ENCODE measurements around the gene KAZALD1.
A peak's percentile ranks its signal among the peaks of the same experiment; 100 is the strongest.

Gene KAZALD1, protein sequence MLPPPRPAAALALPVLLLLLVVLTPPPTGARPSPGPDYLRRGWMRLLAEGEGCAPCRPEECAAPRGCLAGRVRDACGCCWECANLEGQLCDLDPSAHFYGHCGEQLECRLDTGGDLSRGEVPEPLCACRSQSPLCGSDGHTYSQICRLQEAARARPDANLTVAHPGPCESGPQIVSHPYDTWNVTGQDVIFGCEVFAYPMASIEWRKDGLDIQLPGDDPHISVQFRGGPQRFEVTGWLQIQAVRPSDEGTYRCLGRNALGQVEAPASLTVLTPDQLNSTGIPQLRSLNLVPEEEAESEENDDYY

GRCh38 chr10:101061624-101062231 lies at the start of gene KAZALD1:
Gene KAZALD1 (plus strand): TSS chr10:101061989. CDS start chr10:101062593, 604 bp downstream.
- no peaks in the 10 kb centered on the region for H3K9me3 Mint-ChIP-seq
- peak within 1 kb of the TSS; percentile 98 for H3K27ac Mint-ChIP-seq
- H3K36me3 Mint-ChIP-seq (ENCODE audit: low read depth) = no peaks in the 10 kb centered on the region
- peaks cover 35% of the 10 kb centered on the region for H3K27me3 Mint-ChIP-seq
- H3K4me3 Mint-ChIP-seq = peak within 1 kb of the TSS; percentile 84
- ATAC-seq = no peak
- peaks cover 39% of the 10 kb centered on the region for H3K4me1 Mint-ChIP-seq
- no peak for DNase-seq

DNA sequence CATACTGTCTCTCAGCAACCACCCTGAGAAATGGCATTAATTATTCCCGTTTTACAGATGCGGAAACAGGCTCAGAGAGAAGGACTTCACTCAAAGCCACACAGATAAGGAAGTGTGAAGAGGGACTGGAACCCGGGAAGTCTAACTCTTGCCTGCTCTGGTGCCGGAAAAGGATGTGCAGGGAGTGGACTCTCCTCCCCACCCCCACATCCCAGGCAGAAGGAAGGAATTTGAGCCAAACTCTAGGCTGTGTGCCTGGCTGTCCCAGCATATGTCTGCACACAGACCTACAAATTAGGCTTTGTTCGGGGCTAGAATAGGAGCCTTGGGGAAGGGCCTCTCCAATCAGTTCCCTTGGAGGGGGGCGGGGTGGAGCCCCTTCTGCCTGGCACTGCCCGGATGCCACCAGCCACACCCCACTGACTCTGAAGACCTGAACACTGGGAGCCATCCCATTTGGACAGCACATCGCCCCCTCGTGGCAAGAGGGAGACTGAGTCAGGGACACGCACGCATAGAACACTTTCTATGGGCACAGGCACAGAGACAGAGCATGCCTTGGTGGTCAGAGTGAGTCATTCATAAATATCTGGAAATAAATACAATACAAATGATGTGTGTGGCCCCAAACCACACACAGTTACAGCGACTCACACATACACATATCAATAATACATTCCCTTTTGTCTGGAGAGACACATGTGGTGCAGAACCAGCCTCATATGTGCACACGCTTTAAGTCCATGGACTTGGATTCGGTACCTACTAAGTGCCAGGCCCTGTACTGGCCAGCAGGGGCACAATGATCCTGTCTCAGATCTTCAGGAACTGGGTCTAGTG lies 49.0 kb upstream of the KAZALD1 start:
- ATAC-seq = peak; percentile 84
- Mint-ChIP-seq H3K4me1 (peaks cover 28% of the 10 kb centered on the region), H3K36me3 (ENCODE audit: low read depth) (no peaks in the 10 kb centered on the region), H3K27me3 (peaks cover 27% of the 10 kb centered on the region), H3K27ac (peak overlapping the region; percentile 19), H3K9me3 (no peaks in the 10 kb centered on the region), H3K4me3 (no peak overlapping the region)
- DNase-seq = peak; percentile 86

GRCh38 chr10:101013365-101013825 lies 48.4 kb upstream of the KAZALD1 start:
- peak overlapping the region; percentile 19 for H3K27ac Mint-ChIP-seq

GRCh38 chr10:101014230-101014884 lies 47.4 kb upstream of the KAZALD1 start:
- ATAC-seq (peak; percentile 16), DNase-seq (peak; percentile 88)
- Mint-ChIP-seq H3K27me3 (peaks cover 36% of the 10 kb centered on the region), H3K36me3 (ENCODE audit: low read depth) (no peaks in the 10 kb centered on the region), H3K4me1 (peaks cover 32% of the 10 kb centered on the region), H3K4me3 (no peak overlapping the region), H3K9me3 (no peaks in the 10 kb centered on the region), H3K27ac (no peak overlapping the region)

More at GRCh38 chr10:101013365-101013825, 48.4 kb upstream of the KAZALD1 start:
- no peaks in the 10 kb centered on the region for H3K9me3 Mint-ChIP-seq
- H3K27me3 Mint-ChIP-seq = peaks cover 29% of the 10 kb centered on the region
- H3K4me3 Mint-ChIP-seq = no peak overlapping the region
- no peak for DNase-seq
- peaks cover 29% of the 10 kb centered on the region for H3K4me1 Mint-ChIP-seq
- no peak for ATAC-seq
- no peaks in the 10 kb centered on the region for H3K36me3 Mint-ChIP-seq (ENCODE audit: low read depth)

DNA sequence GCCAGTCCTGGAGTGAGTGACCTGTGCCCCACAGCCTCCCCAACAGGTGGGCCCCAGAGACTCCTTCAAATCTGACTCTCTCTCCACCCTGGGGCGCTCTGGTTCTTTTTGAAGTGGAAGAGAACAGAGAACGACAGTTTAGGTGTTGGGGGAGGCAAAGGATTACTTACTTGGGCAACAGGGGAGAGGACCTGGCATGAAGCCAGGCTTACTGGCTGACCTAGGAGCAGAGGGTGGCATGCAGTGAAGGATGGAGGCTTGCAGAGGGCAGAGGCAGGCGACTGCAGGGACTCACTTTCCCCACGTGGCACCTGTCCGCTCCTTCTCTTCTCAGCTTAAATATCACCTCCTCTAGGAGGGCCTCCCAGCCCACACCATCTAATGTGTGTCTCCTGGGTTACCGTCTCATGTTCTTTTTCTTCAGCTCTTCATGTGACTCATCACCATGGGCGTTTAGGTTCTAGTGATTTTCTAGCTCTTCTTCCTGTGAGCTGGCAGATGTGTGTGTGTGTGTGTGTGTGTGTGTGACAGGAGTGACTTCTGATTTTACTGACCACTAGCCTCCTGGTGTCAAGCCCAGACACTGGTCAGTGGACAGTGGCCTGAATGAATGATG lies 46.7 kb upstream of the KAZALD1 start:
- H3K36me3 Mint-ChIP-seq (ENCODE audit: low read depth) = no peaks in the 10 kb centered on the region
- no peak overlapping the region for H3K4me3 Mint-ChIP-seq
- H3K9me3 Mint-ChIP-seq = no peaks in the 10 kb centered on the region
- peak overlapping the region; percentile 27 for H3K27ac Mint-ChIP-seq
- peaks cover 34% of the 10 kb centered on the region for H3K4me1 Mint-ChIP-seq
- no peak for DNase-seq
- peaks cover 42% of the 10 kb centered on the region for H3K27me3 Mint-ChIP-seq
- ATAC-seq = peak; percentile 50

DNA sequence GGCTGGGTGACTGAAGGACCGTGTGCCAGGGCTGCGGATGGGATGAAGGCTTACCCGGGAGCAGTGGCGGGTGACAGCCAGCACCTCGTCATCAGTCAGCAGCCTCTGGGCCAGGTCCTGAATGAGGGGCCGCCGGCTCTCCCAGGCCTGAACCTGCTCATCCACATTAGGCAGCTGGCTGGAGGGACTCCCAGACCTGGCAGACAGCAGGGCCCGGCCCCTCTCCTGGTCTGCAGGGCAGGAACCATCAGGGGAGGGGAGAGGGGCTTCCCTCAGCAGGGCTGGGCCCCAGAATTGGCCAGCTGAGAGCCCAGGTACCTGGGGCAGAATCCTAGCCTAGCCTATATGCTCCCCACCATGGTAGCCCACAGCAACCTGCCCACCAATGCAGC lies 46.2 kb upstream of the KAZALD1 start:
- no peak for ATAC-seq
- Mint-ChIP-seq H3K4me1 (peaks cover 34% of the 10 kb centered on the region), H3K9me3 (no peaks in the 10 kb centered on the region), H3K27me3 (peaks cover 42% of the 10 kb centered on the region), H3K36me3 (ENCODE audit: low read depth) (no peaks in the 10 kb centered on the region), H3K27ac (peak overlapping the region; percentile 27), H3K4me3 (no peak overlapping the region)
- no peak for DNase-seq

- Mint-ChIP-seq H3K36me3 (ENCODE audit: low read depth) (no peaks in the 10 kb centered on the region), H3K27ac (no peak overlapping the region), H3K9me3 (no peaks in the 10 kb centered on the region), H3K4me1 (peaks cover 34% of the 10 kb centered on the region), H3K4me3 (no peak overlapping the region), H3K27me3 (peaks cover 48% of the 10 kb centered on the region)
- DNase-seq (no peak), ATAC-seq (no peak)
Observed at GRCh38 chr10:101016814-101017213, 45.0 kb upstream of the KAZALD1 start.

DNA sequence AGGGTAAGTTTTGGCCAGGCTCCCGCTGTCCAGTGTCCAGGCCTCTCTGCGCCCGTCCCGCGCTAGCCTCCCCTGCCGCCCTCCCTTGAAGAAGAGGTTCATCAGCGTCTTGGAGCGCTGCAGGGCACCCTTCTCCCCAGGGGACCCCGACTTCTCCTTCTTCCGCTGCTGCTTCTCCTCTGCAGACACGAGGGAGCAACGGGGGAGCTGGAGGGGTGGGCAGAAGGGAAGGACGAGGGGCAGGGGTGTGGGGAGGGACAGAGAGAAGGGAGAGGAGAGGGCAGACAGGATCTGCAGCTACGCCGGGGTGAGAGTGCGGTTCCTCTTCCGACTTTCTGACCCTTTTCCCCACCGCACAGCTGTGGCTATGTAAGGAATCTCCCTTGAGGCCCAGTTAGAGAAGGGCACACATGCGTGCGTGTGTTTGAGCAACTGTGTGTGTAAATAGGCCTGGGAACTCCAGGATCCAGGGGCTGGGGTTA lies 43.6 kb upstream of the KAZALD1 start:
- DNase-seq (no peak), ATAC-seq (no peak)
- Mint-ChIP-seq H3K4me3 (no peak overlapping the region), H3K9me3 (no peaks in the 10 kb centered on the region), H3K27me3 (peaks cover 47% of the 10 kb centered on the region), H3K27ac (no peak overlapping the region), H3K36me3 (ENCODE audit: low read depth) (no peaks in the 10 kb centered on the region), H3K4me1 (peaks cover 27% of the 10 kb centered on the region)

- H3K4me1 Mint-ChIP-seq = peaks cover 22% of the 10 kb centered on the region
- ATAC-seq (peak; percentile 72), DNase-seq (peak; percentile 91)
- H3K4me3 Mint-ChIP-seq = no peak overlapping the region
- H3K27ac Mint-ChIP-seq = no peak overlapping the region
- peaks cover 42% of the 10 kb centered on the region for H3K27me3 Mint-ChIP-seq
- H3K36me3 Mint-ChIP-seq (ENCODE audit: low read depth) = no peaks in the 10 kb centered on the region
- no peaks in the 10 kb centered on the region for H3K9me3 Mint-ChIP-seq
Observed at GRCh38 chr10:101018600-101019439, 43.0 kb upstream of the KAZALD1 start.

- H3K27me3 Mint-ChIP-seq = peaks cover 39% of the 10 kb centered on the region
- no peaks in the 10 kb centered on the region for H3K9me3 Mint-ChIP-seq
- no peak overlapping the region for H3K4me3 Mint-ChIP-seq
- no peak overlapping the region for H3K27ac Mint-ChIP-seq
- ATAC-seq = no peak
- H3K36me3 Mint-ChIP-seq (ENCODE audit: low read depth) = no peaks in the 10 kb centered on the region
- peaks cover 18% of the 10 kb centered on the region for H3K4me1 Mint-ChIP-seq
- no peak for DNase-seq
Observed at GRCh38 chr10:101019440-101019703, 42.4 kb upstream of the KAZALD1 start.

DNA sequence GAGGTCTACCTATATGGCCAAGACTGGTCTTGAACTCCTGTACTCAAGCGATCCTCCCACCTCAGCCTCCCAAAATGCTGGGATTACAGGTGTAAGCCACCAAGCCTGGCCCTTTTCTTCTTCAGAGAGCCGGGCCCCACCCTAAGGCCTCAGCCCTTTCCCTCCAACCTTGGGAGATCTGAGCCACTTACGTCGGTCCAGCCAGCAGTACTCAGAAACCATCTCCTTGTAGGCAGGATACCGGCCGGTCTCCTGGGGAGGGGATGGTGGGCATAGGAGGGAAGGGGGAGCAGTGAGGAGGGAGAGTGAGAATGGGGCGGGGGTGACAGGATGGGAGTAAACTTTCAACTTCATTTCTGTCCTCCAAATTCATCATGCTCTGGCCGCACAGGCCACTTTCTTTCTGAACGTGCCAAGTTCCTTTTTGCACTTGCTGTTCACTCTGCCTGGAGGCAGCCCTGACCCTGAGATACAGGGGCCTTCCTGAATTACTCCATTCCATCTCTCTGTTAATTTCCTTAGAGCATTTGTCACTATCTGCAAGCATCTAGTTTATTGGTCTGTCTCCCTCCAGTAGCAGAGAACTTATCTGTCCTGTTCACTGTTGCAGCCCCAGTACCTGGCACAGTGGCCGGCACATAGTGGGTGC lies 41.2 kb upstream of the KAZALD1 start:
- no peak overlapping the region for H3K27ac Mint-ChIP-seq
- DNase-seq = no peak
- H3K4me1 Mint-ChIP-seq = peaks cover 7% of the 10 kb centered on the region
- no peaks in the 10 kb centered on the region for H3K9me3 Mint-ChIP-seq
- H3K27me3 Mint-ChIP-seq = peaks cover 35% of the 10 kb centered on the region
- H3K4me3 Mint-ChIP-seq = no peak overlapping the region
- H3K36me3 Mint-ChIP-seq (ENCODE audit: low read depth) = no peaks in the 10 kb centered on the region
- ATAC-seq = no peak

DNA sequence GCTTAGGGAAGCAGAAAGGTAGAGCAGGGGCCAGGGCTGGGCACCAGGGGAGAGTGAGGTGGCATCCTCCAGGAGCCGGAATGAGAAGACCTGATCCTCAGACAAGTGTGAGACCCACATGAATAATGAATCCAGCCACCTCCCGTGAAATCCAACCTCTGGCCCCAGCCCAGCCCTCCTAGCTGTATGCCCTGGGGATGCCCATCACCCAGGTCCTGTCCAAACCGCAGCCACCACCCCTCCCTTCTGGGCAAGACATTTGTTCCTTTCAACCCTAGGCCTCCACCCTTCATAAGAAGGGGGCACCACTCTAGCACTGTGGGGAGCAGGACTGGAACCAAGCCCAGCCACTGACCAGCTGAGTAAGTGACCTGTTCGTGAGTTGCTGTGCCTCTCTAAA lies 40.5 kb upstream of the KAZALD1 start:
- DNase-seq (no peak), ATAC-seq (no peak)
- no peak overlapping the region for H3K4me3 Mint-ChIP-seq
- H3K27ac Mint-ChIP-seq = no peak overlapping the region
- H3K4me1 Mint-ChIP-seq = peaks cover 7% of the 10 kb centered on the region
- no peaks in the 10 kb centered on the region for H3K9me3 Mint-ChIP-seq
- H3K36me3 Mint-ChIP-seq (ENCODE audit: low read depth) = no peaks in the 10 kb centered on the region
- H3K27me3 Mint-ChIP-seq = peaks cover 35% of the 10 kb centered on the region

DNA sequence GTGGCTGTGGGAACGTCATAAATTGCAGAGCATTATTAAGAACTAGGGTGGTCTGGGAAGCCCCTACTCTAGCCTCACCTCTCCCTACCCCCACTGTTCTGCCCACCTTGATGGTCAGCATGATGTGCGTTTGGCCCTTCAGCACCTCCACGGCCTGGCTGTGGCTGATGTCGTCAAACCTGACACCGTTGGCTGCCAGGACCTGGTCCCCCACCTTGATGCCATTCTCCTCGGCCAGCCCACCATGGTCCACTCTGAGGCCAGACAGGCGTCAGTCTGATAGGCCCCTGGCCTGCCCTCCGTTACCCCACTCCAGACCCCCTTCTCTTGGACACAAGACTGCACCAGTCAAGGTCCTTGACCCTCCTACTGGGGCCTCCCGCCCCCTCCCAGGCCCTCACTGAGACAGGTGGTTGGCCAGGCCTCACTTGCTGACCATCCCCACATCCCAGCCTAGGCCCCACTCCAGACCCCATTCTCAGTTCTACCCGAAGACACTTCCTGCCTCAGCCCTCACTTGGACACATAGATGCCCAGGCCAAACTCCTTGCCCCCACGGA lies 40.0 kb upstream of the KAZALD1 start:
- ATAC-seq (no peak), DNase-seq (no peak)
- Mint-ChIP-seq H3K9me3 (no peaks in the 10 kb centered on the region), H3K36me3 (ENCODE audit: low read depth) (no peaks in the 10 kb centered on the region), H3K27me3 (peaks cover 29% of the 10 kb centered on the region), H3K4me3 (no peak overlapping the region), H3K27ac (no peak overlapping the region), H3K4me1 (peaks cover 7% of the 10 kb centered on the region)
